DND-41 (cell line): ENCODE data around the gene LRP1.

Experiments
- ATAC-seq: fragments of 200-7000 bp; cut with Tn5 transposase; 3 replicates; pipeline ENCODE4 v1.9.1; 2021; ENCODE audit warnings: low read depth; ENCODE audit not compliant: insufficient read depth
- DNase-seq: peaks from one replicate; pipeline ENCODE4 v3.0.0-alpha.2; 2020
- H2AFZ ChIP-seq: 2 replicates; pipeline ENCODE4 v1.6.0; 2012; ENCODE audit warnings: low read depth, low read length
- H3K27ac ChIP-seq: 2 replicates; pipeline ENCODE4 v1.5.1; 2012; ENCODE audit warnings: low read length, inconsistent platforms
- H3K27me3 ChIP-seq: fragments of 200-600 bp; sonication (generic); 2 replicates; pipeline ENCODE4 v1.6.0; 2012; ENCODE audit warnings: low read length, mild to moderate bottlenecking, inconsistent platforms; ENCODE audit not compliant: insufficient read depth, poor library complexity
- H3K36me3 ChIP-seq: 2 replicates; pipeline ENCODE4 v1.5.1; 2012; ENCODE audit warnings: low read length, inconsistent platforms; ENCODE audit not compliant: insufficient read depth
- H3K4me1 ChIP-seq: 2 replicates; pipeline ENCODE4 v1.5.1; 2012; ENCODE audit warnings: mild to moderate bottlenecking, low read length; ENCODE audit not compliant: insufficient read depth
- H3K4me2 ChIP-seq: 2 replicates; pipeline ENCODE4 v1.6.0; 2012; ENCODE audit warnings: mild to moderate bottlenecking, moderate library complexity, low read length, inconsistent platforms; ENCODE audit not compliant: insufficient read depth
- H3K4me3 ChIP-seq, 2 experiments: fragments of 200-600 bp in 1 of 2; shearing (Covaris generic) in 1 of 2; 2 replicates each; pipeline ENCODE4 v1.5.1; 2012 to 2016; ENCODE audit warnings: inconsistent platforms in 2 of 2, low read length in 2 of 2, mild to moderate bottlenecking in 2 of 2, low read depth in 1 of 2, moderate library complexity in 1 of 2
- H3K79me2 ChIP-seq: 2 replicates; pipeline ENCODE4 v1.6.0; 2012; ENCODE audit warnings: low read length, inconsistent platforms; ENCODE audit not compliant: insufficient read depth
- H3K9ac ChIP-seq: 2 replicates; pipeline ENCODE4 v1.6.0; 2012; ENCODE audit warnings: low read depth, mild to moderate bottlenecking, inconsistent platforms, low read length, moderate library complexity
- H3K9me3 ChIP-seq: 2 replicates; pipeline ENCODE4 v1.5.1; 2012; ENCODE audit warnings: low read length, moderate library complexity, mild to moderate bottlenecking, inconsistent platforms; ENCODE audit not compliant: insufficient read depth, severe bottlenecking
- H4K20me1 ChIP-seq: 2 replicates; pipeline ENCODE4 v1.6.0; 2012; ENCODE audit warnings: low read length; ENCODE audit not compliant: insufficient read depth
- CTCF ChIP-seq: IDR thresholded peaks from 2 replicates; pipeline ENCODE4 v1.5.1; 2012; ENCODE audit warnings: borderline replicate concordance, low read length, moderate library complexity, mild to moderate bottlenecking; ENCODE audit not compliant: poor library complexity, severe bottlenecking; ENCODE audit errors: extremely low read depth
- EZH2 ChIP-seq: IDR thresholded peaks from 3 replicates; pipeline ENCODE4 v1.6.1; 2012; ENCODE audit warnings: borderline replicate concordance, low read depth, mild to moderate bottlenecking, moderate library complexity, low read length, inconsistent platforms; ENCODE audit not compliant: severe bottlenecking

LRP1 gene

GRCh38 chr12:57250956-57251355 is 122.7 kb downstream of the LRP1 start, which contains the start of gene STAC3:
Gene STAC3 (minus strand): TSS chr12:57251187. CDS start chr12:57249636, 1,551 bp downstream.
- no peak within 1 kb of the TSS for H2AFZ ChIP-seq
- no peaks in the 10 kb centered on the region for H4K20me1 ChIP-seq
- H3K36me3 ChIP-seq = peaks cover 7% of the 10 kb centered on the region
- H3K4me3 ChIP-seq = no peak within 1 kb of the TSS
- H3K79me2 ChIP-seq = no peaks in the 10 kb centered on the region
- no peaks in the 10 kb centered on the region for H3K9me3 ChIP-seq
- no peak for ATAC-seq
- H3K4me1 ChIP-seq = no peaks in the 10 kb centered on the region
- no peak within 1 kb of the TSS for H3K9ac ChIP-seq
- no peaks in the 10 kb centered on the region for H3K27me3 ChIP-seq
- H3K27ac ChIP-seq = no peak within 1 kb of the TSS
- no peak for DNase-seq
- TF ChIP-seq EZH2 = no peak
- no peak for TF ChIP-seq CTCF
- H3K4me2 ChIP-seq = no peak within 1 kb of the TSS

- Histone ChIP-seq H2AFZ (no peak overlapping the region), H3K9me3 (no peaks in the 10 kb centered on the region), H3K27me3 (no peaks in the 10 kb centered on the region), H3K27ac (no peak overlapping the region), H3K4me3 (no peak overlapping the region), H3K4me2 (no peak overlapping the region), H3K9ac (no peak overlapping the region), H3K36me3 (peaks cover 42% of the 10 kb centered on the region), H3K79me2 (no peaks in the 10 kb centered on the region), H4K20me1 (no peaks in the 10 kb centered on the region), H3K4me1 (no peaks in the 10 kb centered on the region)
- ATAC-seq (no peak), DNase-seq (no peak)
- no peak for TF ChIP-seq CTCF
- no peak for TF ChIP-seq EZH2
Measured at GRCh38 chr12:57254506-57255280, 126.4 kb downstream of the LRP1 start.

GRCh38 chr12:57255916-57256315 is 127.6 kb downstream of the LRP1 start:
- no peaks in the 10 kb centered on the region for H4K20me1 ChIP-seq
- TF ChIP-seq EZH2 = no peak
- no peak for TF ChIP-seq CTCF
- H3K27me3 ChIP-seq = no peaks in the 10 kb centered on the region
- H3K4me1 ChIP-seq = no peaks in the 10 kb centered on the region
- H3K9me3 ChIP-seq = no peaks in the 10 kb centered on the region
- no peak overlapping the region for H3K4me2 ChIP-seq
- H3K79me2 ChIP-seq = no peaks in the 10 kb centered on the region
- no peak for DNase-seq
- no peak overlapping the region for H3K27ac ChIP-seq
- no peak overlapping the region for H2AFZ ChIP-seq
- no peak overlapping the region for H3K9ac ChIP-seq
- H3K36me3 ChIP-seq = peaks cover 53% of the 10 kb centered on the region
- no peak overlapping the region for H3K4me3 ChIP-seq
- ATAC-seq = no peak
